CMK (cell line): ENCODE results near the gene SPRED1.
A peak's percentile ranks its signal among the peaks of the same experiment; 100 is the strongest.
"Not testable (repeated sequence)": the region's sequence is repeated elsewhere in the genome, so short reads cannot be mapped to it uniquely, and the experiment has no call there.

Experiments
- DNase-seq: peaks from one replicate; pipeline ENCODE4 v3.0.0-alpha.2; 2010; ENCODE audit warnings: low read depth

Gene SPRED1

GRCh38 chr15:38237021-38237420 is 15.6 kb upstream of the SPRED1 start:
- not testable (repeated sequence) for DNase-seq

- DNase-seq, result no peak
These were observed 14.3 kb upstream of the SPRED1 start for GRCh38 chr15:38238311-38238710.

GRCh38 chr15:38242055-38242454 is 10.6 kb upstream of the SPRED1 start:
- no peak for DNase-seq

GRCh38 chr15:38243278-38244055 is 9.2 kb upstream of the SPRED1 start:
- no peak for DNase-seq

GRCh38 chr15:38247336-38247735 is 5.3 kb upstream of the SPRED1 start:
- DNase-seq, result no peak

- no peak for DNase-seq
These were observed 730 bp downstream of the SPRED1 start for GRCh38 chr15:38253351-38253781.

- peak; percentile 43 for DNase-seq
These were observed 1.6 kb downstream of the SPRED1 start for GRCh38 chr15:38254051-38254883.

GRCh38 chr15:38255690-38256089 is 3.1 kb downstream of the SPRED1 start:
- DNase-seq, result no peak

- no peak for DNase-seq
These were observed 5.0 kb downstream of the SPRED1 start for GRCh38 chr15:38257676-38258075.

GRCh38 chr15:38259134-38259533 is 6.5 kb downstream of the SPRED1 start:
- no peak for DNase-seq

- DNase-seq, result no peak
These were observed 7.4 kb downstream of the SPRED1 start for GRCh38 chr15:38260077-38260476.

GRCh38 chr15:38263251-38263650 is 10.6 kb downstream of the SPRED1 start:
- no peak for DNase-seq

- no peak for DNase-seq
These were observed 11.4 kb downstream of the SPRED1 start for GRCh38 chr15:38263996-38264395.

GRCh38 chr15:38266247-38266986 is 13.8 kb downstream of the SPRED1 start:
- DNase-seq, result no peak

- no peak for DNase-seq
These were observed 14.9 kb downstream of the SPRED1 start for GRCh38 chr15:38267421-38268022.

GRCh38 chr15:38271144-38271543 is 18.5 kb downstream of the SPRED1 start:
- DNase-seq, result no peak

GRCh38 chr15:38271895-38272294 is 19.3 kb downstream of the SPRED1 start:
- no peak for DNase-seq

- not testable (repeated sequence) for DNase-seq
These were observed 19.8 kb downstream of the SPRED1 start for GRCh38 chr15:38272431-38272830.

- DNase-seq, result no peak
These were observed 21.5 kb downstream of the SPRED1 start for GRCh38 chr15:38274135-38274534.

GRCh38 chr15:38275959-38276358 is 23.3 kb downstream of the SPRED1 start:
- no peak for DNase-seq

- DNase-seq, result not testable (repeated sequence)
These were observed 24.6 kb downstream of the SPRED1 start for GRCh38 chr15:38277281-38277680.

GRCh38 chr15:38281031-38281430 is 28.4 kb downstream of the SPRED1 start:
- DNase-seq, result no peak
